ENCODE results near the gene LCN6. TPM values are rescaled to one million over a fixed set of nuclear protein-coding genes. Genes with fewer than 3 reads are reported as not detected.

LCN6 gene
- polyA plus RNA-seq, 1 donor from 2014 or later = not detected

- Histone ChIP-seq H3K27ac (ENCODE audit: low read length) (peak overlapping the region; percentile 66), H3K27me3 (ENCODE audit: insufficient read depth, low read depth, low read length) (no peaks in the 10 kb centered on the region), H3F3A (ENCODE audit: insufficient read depth, low read length, poor library complexity, severe bottlenecking) (peaks cover 3% of the 10 kb centered on the region), H3K4me3 (ENCODE audit: low read length) (peak overlapping the region; percentile 85), H2AFZ (ENCODE audit: low read depth, low read length) (peak overlapping the region; percentile 85), H3K9me3 (ENCODE audit: low read length) (no peaks in the 10 kb centered on the region), H3K9me2 (ENCODE audit: insufficient read depth, low read length) (no peaks in the 10 kb centered on the region), H3K9ac (ENCODE audit: low read length) (peak overlapping the region; percentile 74), H4K20me1 (ENCODE audit: insufficient read depth) (no peaks in the 10 kb centered on the region), H3K79me2 (replicated peaks; ENCODE audit: insufficient read depth, low read length) (no peaks in the 10 kb centered on the region), H3K4me2 (ENCODE audit: low read length) (peak overlapping the region; percentile 52), H3K36me3 (ENCODE audit: insufficient read depth, low read length) (no peaks in the 10 kb centered on the region)
- TF ChIP-seq MXI1 (conservative IDR thresholded peaks at IDR 0.05; ENCODE audit: poor library complexity, severe bottlenecking) = peak; percentile 48
- peak; percentile 45 for TF ChIP-seq RAD21 (conservative IDR thresholded peaks at IDR 0.05)
- TF ChIP-seq TAF1 (IDR thresholded peaks at IDR 0.05; ENCODE audit: low read depth) = peak; percentile 10
- TF ChIP-seq EP300 (conservative IDR thresholded peaks at IDR 0.05; ENCODE audit: poor library complexity, severe bottlenecking) = no peak
- no peak for TF ChIP-seq EZH2 (IDR thresholded peaks at IDR 0.05; ENCODE audit: borderline replicate concordance, insufficient read depth, low read length, poor library complexity, severe bottlenecking)
- no peak for TF ChIP-seq POLR2AphosphoS5 (IDR thresholded peaks at IDR 0.05)
- TF ChIP-seq CTCF (IDR thresholded peaks at IDR 0.05; ENCODE audit: poor library complexity, severe bottlenecking) = peak; percentile 86
- peak; percentile 54 for TF ChIP-seq SMC3 (conservative IDR thresholded peaks at IDR 0.05; ENCODE audit: poor library complexity)
- TF ChIP-seq REST (IDR thresholded peaks at IDR 0.05; ENCODE audit: borderline replicate concordance) = no peak
These were observed 43.4 kb upstream of the LCN6 start for GRCh38 chr9:136791516-136792276.

GRCh38 chr9:136790640-136791515 is 42.6 kb upstream of the LCN6 start, which contains the start of gene TMEM141:
Gene TMEM141 (plus strand): TSS chr9:136791344. CDS start chr9:136791371, 27 bp downstream.
- Histone ChIP-seq H3F3A (ENCODE audit: insufficient read depth, low read length, poor library complexity, severe bottlenecking) (peaks cover 3% of the 10 kb centered on the region), H3K27ac (ENCODE audit: low read length) (peak within 1 kb of the TSS; percentile 66), H3K36me3 (ENCODE audit: insufficient read depth, low read length) (no peaks in the 10 kb centered on the region), H3K9me2 (ENCODE audit: insufficient read depth, low read length) (no peaks in the 10 kb centered on the region), H2AFZ (ENCODE audit: low read depth, low read length) (peak within 1 kb of the TSS; percentile 85), H3K9me3 (ENCODE audit: low read length) (no peaks in the 10 kb centered on the region), H3K4me3 (ENCODE audit: low read length) (peak within 1 kb of the TSS; percentile 85), H3K4me2 (ENCODE audit: low read length) (peak within 1 kb of the TSS; percentile 52), H3K27me3 (ENCODE audit: insufficient read depth, low read depth, low read length) (no peaks in the 10 kb centered on the region), H4K20me1 (ENCODE audit: insufficient read depth) (no peaks in the 10 kb centered on the region), H3K9ac (ENCODE audit: low read length) (peak within 1 kb of the TSS; percentile 74), H3K79me2 (replicated peaks; ENCODE audit: insufficient read depth, low read length) (no peaks in the 10 kb centered on the region)
- TF ChIP-seq TAF1 (IDR thresholded peaks at IDR 0.05; ENCODE audit: low read depth) (peak; percentile 54), POLR2AphosphoS5 (IDR thresholded peaks at IDR 0.05) (peak; percentile 80), MXI1 (conservative IDR thresholded peaks at IDR 0.05; ENCODE audit: poor library complexity, severe bottlenecking) (peak; percentile 22), EZH2 (IDR thresholded peaks at IDR 0.05; ENCODE audit: borderline replicate concordance, insufficient read depth, low read length, poor library complexity, severe bottlenecking) (no peak)
